Progenitor cell of endocrine pancreas (in vitro differentiated cells): Measurements from ENCODE around the gene ADK. TPM values are rescaled to one million over a fixed set of nuclear protein-coding genes. Genes with fewer than 3 reads are reported as not detected.

Source experiments
- DNase-seq: peaks from one replicate; pipeline ENCODE4 v3.0.0; 2021; ENCODE audit warnings: low spot score; ENCODE audit not compliant: unreplicated experiment
- H3K27ac Mint-ChIP-seq: 2 replicates; pipeline ENCODE4 v1.8.0; 2021; ENCODE audit warnings: mild to moderate bottlenecking, moderate library complexity, mixed read lengths
- H3K27me3 Mint-ChIP-seq: 2 replicates; pipeline ENCODE4 v1.8.0; 2021; ENCODE audit warnings: mixed read lengths
- H3K36me3 Mint-ChIP-seq: 2 replicates; pipeline ENCODE4 v1.8.0; 2022; ENCODE audit warnings: mixed read lengths; ENCODE audit not compliant: insufficient read depth
- H3K4me1 Mint-ChIP-seq: 2 replicates; pipeline ENCODE4 v1.8.0; 2021; ENCODE audit warnings: low read depth, mixed read lengths
- H3K4me3 Mint-ChIP-seq: 2 replicates; pipeline ENCODE4 v1.8.0; 2021; ENCODE audit warnings: low read depth, mild to moderate bottlenecking, moderate library complexity, mixed read lengths
- H3K9me3 Mint-ChIP-seq: 2 replicates; pipeline ENCODE4 v1.8.0; 2021; ENCODE audit warnings: low read depth, mixed read lengths
- total RNA-seq: library from RNA; stranded (reverse); gene quantifications from 2 replicates; pipeline ENCODE4 v1.2.1, GENCODE V29; 2021
- TF ChIP-seq, protein P1 (sequence below): fragments of 200-600 bp; sonication (generic); IDR thresholded peaks from one replicate; pipeline ENCODE4 v1.5.0; 2021; ENCODE audit warnings: antibody characterized with exemption, mild to moderate bottlenecking; ENCODE audit not compliant: unreplicated experiment

ADK gene
- total RNA-seq, 1 donor from 2014 or later: 20.7 TPM

DNA sequence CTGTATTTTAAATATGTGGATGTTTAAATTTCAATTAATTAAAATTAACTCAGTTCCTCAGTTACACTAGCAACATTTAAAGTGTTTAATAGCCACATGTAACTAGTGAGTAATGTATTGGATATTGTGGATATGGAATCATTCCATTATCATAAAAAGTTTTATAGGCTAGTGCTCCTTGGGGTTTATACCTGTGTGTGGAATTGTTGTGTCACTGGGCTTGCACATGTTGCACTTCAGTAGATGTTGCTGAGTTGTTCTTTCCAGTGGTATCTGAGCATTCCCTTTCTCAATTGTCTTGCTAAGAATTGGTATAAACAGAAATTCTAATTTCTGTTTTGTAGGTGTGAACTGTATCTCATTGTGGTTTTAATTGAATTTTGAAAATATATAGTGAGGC lies 113.0 kb downstream of the ADK start:
- no peak for DNase-seq
- no peaks in the 10 kb centered on the region for H3K27me3 Mint-ChIP-seq
- no peaks in the 10 kb centered on the region for H3K36me3 Mint-ChIP-seq
- no peak overlapping the region for H3K4me3 Mint-ChIP-seq
- TF ChIP-seq, protein P1, sequence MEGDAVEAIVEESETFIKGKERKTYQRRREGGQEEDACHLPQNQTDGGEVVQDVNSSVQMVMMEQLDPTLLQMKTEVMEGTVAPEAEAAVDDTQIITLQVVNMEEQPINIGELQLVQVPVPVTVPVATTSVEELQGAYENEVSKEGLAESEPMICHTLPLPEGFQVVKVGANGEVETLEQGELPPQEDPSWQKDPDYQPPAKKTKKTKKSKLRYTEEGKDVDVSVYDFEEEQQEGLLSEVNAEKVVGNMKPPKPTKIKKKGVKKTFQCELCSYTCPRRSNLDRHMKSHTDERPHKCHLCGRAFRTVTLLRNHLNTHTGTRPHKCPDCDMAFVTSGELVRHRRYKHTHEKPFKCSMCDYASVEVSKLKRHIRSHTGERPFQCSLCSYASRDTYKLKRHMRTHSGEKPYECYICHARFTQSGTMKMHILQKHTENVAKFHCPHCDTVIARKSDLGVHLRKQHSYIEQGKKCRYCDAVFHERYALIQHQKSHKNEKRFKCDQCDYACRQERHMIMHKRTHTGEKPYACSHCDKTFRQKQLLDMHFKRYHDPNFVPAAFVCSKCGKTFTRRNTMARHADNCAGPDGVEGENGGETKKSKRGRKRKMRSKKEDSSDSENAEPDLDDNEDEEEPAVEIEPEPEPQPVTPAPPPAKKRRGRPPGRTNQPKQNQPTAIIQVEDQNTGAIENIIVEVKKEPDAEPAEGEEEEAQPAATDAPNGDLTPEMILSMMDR: no peak
- H3K4me1 Mint-ChIP-seq: peaks cover 7% of the 10 kb centered on the region
- H3K27ac Mint-ChIP-seq: no peak overlapping the region
- no peaks in the 10 kb centered on the region for H3K9me3 Mint-ChIP-seq

DNA sequence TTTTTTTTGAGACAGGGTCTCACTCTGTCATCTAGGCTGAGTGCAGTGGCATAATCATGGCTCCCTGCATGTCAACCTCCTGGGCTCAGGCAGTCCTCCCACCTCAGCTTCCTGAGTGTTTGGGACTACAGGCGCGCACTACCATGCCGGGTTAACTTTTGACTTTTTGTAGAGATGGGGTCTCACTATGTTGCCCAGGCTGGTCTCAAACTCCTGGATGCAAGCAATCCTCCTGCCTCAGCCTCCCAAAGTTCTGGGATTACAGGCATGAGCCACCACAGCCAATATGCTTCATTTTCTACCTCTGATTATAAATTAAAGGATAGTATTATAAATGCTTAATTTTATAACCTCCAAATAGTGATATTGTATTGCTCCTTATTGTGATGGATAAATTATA lies 121.3 kb downstream of the ADK start:
- no peak for DNase-seq
- H3K27me3 Mint-ChIP-seq: no peaks in the 10 kb centered on the region
- H3K36me3 Mint-ChIP-seq: no peaks in the 10 kb centered on the region
- H3K9me3 Mint-ChIP-seq: peaks cover 4% of the 10 kb centered on the region
- H3K27ac Mint-ChIP-seq: no peak overlapping the region
- TF ChIP-seq, protein P1: no peak
- H3K4me3 Mint-ChIP-seq: no peak overlapping the region
- peaks cover 8% of the 10 kb centered on the region for H3K4me1 Mint-ChIP-seq

GRCh38 chr10:74275755-74276290 lies 124.8 kb downstream of the ADK start:
- H3K27me3 Mint-ChIP-seq: no peaks in the 10 kb centered on the region
- DNase-seq: no peak
- H3K36me3 Mint-ChIP-seq: no peaks in the 10 kb centered on the region
- TF ChIP-seq, protein P1: no peak
- H3K9me3 Mint-ChIP-seq: peaks cover 4% of the 10 kb centered on the region
- H3K4me1 Mint-ChIP-seq: peaks cover 3% of the 10 kb centered on the region
- no peak overlapping the region for H3K27ac Mint-ChIP-seq
- H3K4me3 Mint-ChIP-seq: no peak overlapping the region

DNA sequence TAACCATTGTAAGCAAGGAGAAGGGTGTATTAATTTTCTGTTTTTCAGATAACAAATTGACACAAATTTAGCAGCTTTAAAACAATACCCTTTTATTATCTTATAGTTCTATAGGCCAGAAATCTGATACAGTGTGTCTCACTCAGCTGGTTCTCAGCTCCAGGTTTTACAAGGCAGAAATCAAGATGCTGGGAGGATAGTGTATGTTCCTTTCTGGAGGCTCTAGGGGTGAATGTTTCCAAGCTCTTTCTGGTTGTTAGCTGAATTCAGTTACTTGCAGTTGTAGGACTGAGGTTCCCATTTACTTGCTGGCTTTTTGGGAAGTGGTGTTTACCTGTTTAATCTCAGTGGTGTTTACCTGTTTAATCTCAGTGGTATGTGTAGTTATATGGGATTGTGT lies 125.4 kb downstream of the ADK start:
- Mint-ChIP-seq H3K4me1 (peaks cover 3% of the 10 kb centered on the region), H3K9me3 (peaks cover 4% of the 10 kb centered on the region), H3K36me3 (no peaks in the 10 kb centered on the region), H3K27ac (no peak overlapping the region), H3K4me3 (no peak overlapping the region), H3K27me3 (no peaks in the 10 kb centered on the region)
- DNase-seq: no peak
- TF ChIP-seq, protein P1: no peak

DNA sequence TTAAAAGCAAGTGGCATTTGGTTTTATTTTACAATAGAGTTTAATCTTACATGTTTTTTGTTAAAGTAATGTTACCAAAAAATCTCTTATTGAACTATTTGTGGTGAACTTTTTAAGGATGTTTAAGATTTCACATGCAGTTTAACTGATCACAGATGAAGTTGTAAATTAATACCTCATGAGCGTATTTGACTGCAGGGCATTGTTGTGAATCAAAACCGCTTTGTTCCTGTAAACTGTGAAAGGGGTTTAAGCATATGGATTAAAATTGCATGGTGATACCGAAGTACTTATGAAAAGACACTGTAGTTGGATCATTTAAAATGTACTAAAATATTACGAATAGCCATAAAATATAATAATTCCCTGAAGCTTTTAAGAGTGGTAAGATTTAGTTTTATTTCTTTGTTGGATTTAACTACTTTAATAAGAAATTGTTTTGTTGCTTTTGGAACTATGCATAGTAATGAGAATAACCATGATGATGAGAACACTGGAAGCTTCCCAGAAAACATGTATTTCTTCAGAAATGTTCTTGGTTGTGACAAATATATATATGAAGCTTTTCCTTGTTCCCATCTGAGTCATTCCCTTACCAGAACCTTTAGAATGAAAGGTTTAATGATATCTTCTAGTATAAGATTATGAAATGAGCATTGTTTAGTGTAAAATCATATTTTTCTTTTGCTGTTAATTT lies 131.3 kb downstream of the ADK start:
- H3K27me3 Mint-ChIP-seq: no peaks in the 10 kb centered on the region
- no peak overlapping the region for H3K4me3 Mint-ChIP-seq
- peaks cover 2% of the 10 kb centered on the region for H3K36me3 Mint-ChIP-seq
- H3K9me3 Mint-ChIP-seq: peaks cover 3% of the 10 kb centered on the region
- H3K27ac Mint-ChIP-seq: no peak overlapping the region
- DNase-seq: no peak
- TF ChIP-seq, protein P1: no peak
- H3K4me1 Mint-ChIP-seq: no peaks in the 10 kb centered on the region
